ENCODE results near the gene BPIFA3.

The BPIFA3 gene

GRCh38 chr20:33236351-33236750 lies 19.2 kb downstream of the BPIFA3 start:
- Mint-ChIP-seq H3K9me3 (no peaks in the 10 kb centered on the region), H3K4me3 (no peak overlapping the region), H3K27ac (no peak overlapping the region), H3K27me3 (peaks cover 20% of the 10 kb centered on the region), H3K36me3 (ENCODE audit: low read depth) (no peaks in the 10 kb centered on the region), H3K4me1 (ENCODE audit: low read depth) (peaks cover 4% of the 10 kb centered on the region)
- no peak for DNase-seq

GRCh38 chr20:33237989-33238388 lies 20.8 kb downstream of the BPIFA3 start:
- peaks cover 20% of the 10 kb centered on the region for H3K27me3 Mint-ChIP-seq
- DNase-seq, result no peak
- no peaks in the 10 kb centered on the region for H3K4me1 Mint-ChIP-seq (ENCODE audit: low read depth)
- H3K36me3 Mint-ChIP-seq (ENCODE audit: low read depth), result no peaks in the 10 kb centered on the region
- no peak overlapping the region for H3K27ac Mint-ChIP-seq
- H3K9me3 Mint-ChIP-seq, result no peaks in the 10 kb centered on the region
- no peak overlapping the region for H3K4me3 Mint-ChIP-seq

- DNase-seq, result no peak
- H3K36me3 Mint-ChIP-seq (ENCODE audit: low read depth), result no peaks in the 10 kb centered on the region
- no peak overlapping the region for H3K4me3 Mint-ChIP-seq
- peaks cover 20% of the 10 kb centered on the region for H3K27me3 Mint-ChIP-seq
- no peak overlapping the region for H3K27ac Mint-ChIP-seq
- no peaks in the 10 kb centered on the region for H3K4me1 Mint-ChIP-seq (ENCODE audit: low read depth)
- no peaks in the 10 kb centered on the region for H3K9me3 Mint-ChIP-seq
These were observed 22.3 kb downstream of the BPIFA3 start for GRCh38 chr20:33239418-33239817.

- H3K9me3 Mint-ChIP-seq, result no peaks in the 10 kb centered on the region
- H3K4me1 Mint-ChIP-seq (ENCODE audit: low read depth), result no peaks in the 10 kb centered on the region
- no peaks in the 10 kb centered on the region for H3K36me3 Mint-ChIP-seq (ENCODE audit: low read depth)
- peaks cover 20% of the 10 kb centered on the region for H3K27me3 Mint-ChIP-seq
- no peak for DNase-seq
- no peak overlapping the region for H3K27ac Mint-ChIP-seq
- no peak overlapping the region for H3K4me3 Mint-ChIP-seq
These were observed 23.0 kb downstream of the BPIFA3 start for GRCh38 chr20:33239979-33240736.

- Mint-ChIP-seq H3K36me3 (ENCODE audit: low read depth) (no peaks in the 10 kb centered on the region), H3K27me3 (peaks cover 14% of the 10 kb centered on the region), H3K27ac (no peak overlapping the region), H3K9me3 (no peaks in the 10 kb centered on the region), H3K4me3 (no peak overlapping the region), H3K4me1 (ENCODE audit: low read depth) (no peaks in the 10 kb centered on the region)
- DNase-seq, result no peak
These were observed 23.8 kb downstream of the BPIFA3 start for GRCh38 chr20:33240923-33241322.

- Mint-ChIP-seq H3K9me3 (no peaks in the 10 kb centered on the region), H3K27ac (no peak overlapping the region), H3K4me3 (no peak overlapping the region), H3K36me3 (ENCODE audit: low read depth) (no peaks in the 10 kb centered on the region), H3K4me1 (ENCODE audit: low read depth) (no peaks in the 10 kb centered on the region), H3K27me3 (peaks cover under 1% of the 10 kb centered on the region)
- no peak for DNase-seq
These were observed 25.4 kb downstream of the BPIFA3 start for GRCh38 chr20:33242319-33243100.

- no peaks in the 10 kb centered on the region for H3K36me3 Mint-ChIP-seq (ENCODE audit: low read depth)
- no peak overlapping the region for H3K27ac Mint-ChIP-seq
- no peaks in the 10 kb centered on the region for H3K4me1 Mint-ChIP-seq (ENCODE audit: low read depth)
- H3K27me3 Mint-ChIP-seq, result no peaks in the 10 kb centered on the region
- DNase-seq, result no peak
- no peak overlapping the region for H3K4me3 Mint-ChIP-seq
- no peaks in the 10 kb centered on the region for H3K9me3 Mint-ChIP-seq
These were observed 28.9 kb downstream of the BPIFA3 start for GRCh38 chr20:33246077-33246476.

GRCh38 chr20:33249456-33249855 lies 32.3 kb downstream of the BPIFA3 start:
- peaks cover 8% of the 10 kb centered on the region for H3K27me3 Mint-ChIP-seq
- no peaks in the 10 kb centered on the region for H3K36me3 Mint-ChIP-seq (ENCODE audit: low read depth)
- H3K4me3 Mint-ChIP-seq, result no peak overlapping the region
- no peaks in the 10 kb centered on the region for H3K4me1 Mint-ChIP-seq (ENCODE audit: low read depth)
- no peak for DNase-seq
- H3K27ac Mint-ChIP-seq, result no peak overlapping the region
- no peaks in the 10 kb centered on the region for H3K9me3 Mint-ChIP-seq

- Mint-ChIP-seq H3K27ac (no peak overlapping the region), H3K9me3 (no peaks in the 10 kb centered on the region), H3K27me3 (peaks cover 12% of the 10 kb centered on the region), H3K36me3 (ENCODE audit: low read depth) (no peaks in the 10 kb centered on the region), H3K4me3 (no peak overlapping the region), H3K4me1 (ENCODE audit: low read depth) (no peaks in the 10 kb centered on the region)
- DNase-seq, result no peak
These were observed 33.5 kb downstream of the BPIFA3 start for GRCh38 chr20:33250666-33251065.

GRCh38 chr20:33251496-33251895 lies 34.3 kb downstream of the BPIFA3 start:
- Mint-ChIP-seq H3K27ac (no peak overlapping the region), H3K9me3 (no peaks in the 10 kb centered on the region)
- DNase-seq, result no peak

GRCh38 chr20:33252460-33252859 lies 35.3 kb downstream of the BPIFA3 start:
- no peaks in the 10 kb centered on the region for H3K36me3 Mint-ChIP-seq (ENCODE audit: low read depth)

More at GRCh38 chr20:33251496-33251895, 34.3 kb downstream of the BPIFA3 start:
- Mint-ChIP-seq H3K4me1 (ENCODE audit: low read depth) (no peaks in the 10 kb centered on the region), H3K36me3 (ENCODE audit: low read depth) (no peaks in the 10 kb centered on the region), H3K4me3 (no peak overlapping the region), H3K27me3 (peaks cover 13% of the 10 kb centered on the region)

GRCh38 chr20:33255005-33255404 lies 37.9 kb downstream of the BPIFA3 start:
- H3K27me3 Mint-ChIP-seq, result peaks cover 20% of the 10 kb centered on the region
- H3K9me3 Mint-ChIP-seq, result no peaks in the 10 kb centered on the region
- no peak for DNase-seq
- H3K4me3 Mint-ChIP-seq, result no peak overlapping the region
- H3K27ac Mint-ChIP-seq, result no peak overlapping the region
- H3K4me1 Mint-ChIP-seq (ENCODE audit: low read depth), result no peaks in the 10 kb centered on the region
- H3K36me3 Mint-ChIP-seq (ENCODE audit: low read depth), result no peaks in the 10 kb centered on the region

More at GRCh38 chr20:33252460-33252859, 35.3 kb downstream of the BPIFA3 start:
- DNase-seq, result no peak
- Mint-ChIP-seq H3K4me1 (ENCODE audit: low read depth) (no peaks in the 10 kb centered on the region), H3K27ac (no peak overlapping the region), H3K9me3 (no peaks in the 10 kb centered on the region), H3K27me3 (peaks cover 17% of the 10 kb centered on the region), H3K4me3 (no peak overlapping the region)

GRCh38 chr20:33257237-33257636 lies 40.1 kb downstream of the BPIFA3 start:
- H3K27ac Mint-ChIP-seq, result no peak overlapping the region
- no peak overlapping the region for H3K4me3 Mint-ChIP-seq
- peaks cover 37% of the 10 kb centered on the region for H3K27me3 Mint-ChIP-seq
- H3K4me1 Mint-ChIP-seq (ENCODE audit: low read depth), result peaks cover 2% of the 10 kb centered on the region
- no peaks in the 10 kb centered on the region for H3K9me3 Mint-ChIP-seq
- H3K36me3 Mint-ChIP-seq (ENCODE audit: low read depth), result no peaks in the 10 kb centered on the region
- no peak for DNase-seq

- no peak for DNase-seq
- no peaks in the 10 kb centered on the region for H3K9me3 Mint-ChIP-seq
- H3K27ac Mint-ChIP-seq, result no peak overlapping the region
- H3K36me3 Mint-ChIP-seq (ENCODE audit: low read depth), result no peaks in the 10 kb centered on the region
- peaks cover 46% of the 10 kb centered on the region for H3K27me3 Mint-ChIP-seq
- peaks cover 2% of the 10 kb centered on the region for H3K4me1 Mint-ChIP-seq (ENCODE audit: low read depth)
- no peak overlapping the region for H3K4me3 Mint-ChIP-seq
These were observed 42.2 kb downstream of the BPIFA3 start for GRCh38 chr20:33259371-33259770.

GRCh38 chr20:33261465-33261864 lies 44.3 kb downstream of the BPIFA3 start:
- no peaks in the 10 kb centered on the region for H3K36me3 Mint-ChIP-seq (ENCODE audit: low read depth)
- no peaks in the 10 kb centered on the region for H3K9me3 Mint-ChIP-seq
- no peak overlapping the region for H3K4me3 Mint-ChIP-seq
- DNase-seq, result no peak
- no peak overlapping the region for H3K27ac Mint-ChIP-seq
- H3K4me1 Mint-ChIP-seq (ENCODE audit: low read depth), result peaks cover 2% of the 10 kb centered on the region
- H3K27me3 Mint-ChIP-seq, result peaks cover 53% of the 10 kb centered on the region

All from activated T-cell treated with anti-CD3 and anti-CD28 coated beads, Interleukin-2, amount 50 U/mL, for 24 hours (primary cell).